ENCODE data around the gene BPIFA3.

Gene BPIFA3

DNA sequence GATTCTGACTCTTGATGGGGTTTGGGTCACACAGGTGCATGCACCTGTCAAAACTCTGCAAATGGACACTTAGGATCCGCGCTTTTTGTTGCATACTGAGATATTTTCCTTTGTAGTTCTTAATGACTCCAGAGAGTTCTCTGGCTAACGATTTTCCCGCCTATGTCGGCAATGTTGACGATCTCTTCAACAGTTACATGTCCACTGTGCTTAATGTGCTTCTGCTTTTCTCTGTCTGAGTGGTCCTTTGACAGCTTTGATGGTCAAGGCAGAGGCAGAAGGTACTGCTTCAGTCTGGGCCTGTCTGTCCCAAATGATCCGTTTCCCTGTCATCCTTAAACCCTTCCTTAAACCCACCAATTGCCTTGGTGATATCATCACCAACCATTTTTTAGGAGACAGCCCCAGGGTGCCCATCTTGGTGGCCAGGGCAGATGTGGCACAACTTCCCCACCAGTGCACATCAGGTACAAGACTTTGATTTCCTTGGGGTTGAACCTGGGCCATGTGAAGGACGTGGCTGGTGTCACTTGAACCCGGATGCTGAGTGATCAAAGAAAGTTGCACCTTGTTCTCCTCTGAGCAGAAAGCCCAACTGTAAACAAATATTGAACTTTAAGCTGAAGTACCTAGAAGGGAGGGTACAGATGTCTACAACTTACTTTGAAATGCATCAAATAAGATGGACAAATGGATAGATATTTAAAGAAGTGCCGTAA lies 55.2 kb downstream of the BPIFA3 start:
- no peaks in the 10 kb centered on the region for H3K36me3 ChIP-seq (ENCODE audit: control insufficient read depth in 2 of 2, insufficient read depth in 1 of 2, low read length in 2 of 2)
- no peak overlapping the region for H3K4me3 ChIP-seq (ENCODE audit: low read depth, low read length)
- no peaks in the 10 kb centered on the region for H3K4me1 ChIP-seq (ENCODE audit: control insufficient read depth, insufficient read depth, low read length)
- CTCF ChIA-PET: interaction anchor here (1.2 to 3.1 kb wide), 2 partner anchors 10 to 20 kb away, joined by 3 to 12 read pairs; no protein-coding TSS in a partner anchor
- TF ChIP-seq ZNF140 (tag by site-specific recombination; IDR thresholded peaks at IDR 0.05): no peak
- TF ChIP-seq ZBTB17 (tag by site-specific recombination; IDR thresholded peaks at IDR 0.05): 0 out of 2 replicates have a peak, but pooled peaks have one; percentile 5
- H3K27ac ChIP-seq (ENCODE audit: extremely low read depth, low read depth, low read length): no peak overlapping the region
- POLR2A ChIA-PET: no interaction called here
- no peaks in the 10 kb centered on the region for H3K9me3 ChIP-seq (ENCODE audit: control insufficient read depth, insufficient read depth, low read depth, low read length)

GRCh38 chr20:33273117-33273851 lies 56.1 kb downstream of the BPIFA3 start:
- TF ChIP-seq ZIC2 (tag by site-specific recombination; IDR thresholded peaks at IDR 0.05) (peak; percentile 28; the same call in 1 of the 2 replicates), GLIS1 (tag by site-specific recombination; IDR thresholded peaks at IDR 0.05) (peak; percentile 86)
- TF ChIP-seq, protein P1, sequence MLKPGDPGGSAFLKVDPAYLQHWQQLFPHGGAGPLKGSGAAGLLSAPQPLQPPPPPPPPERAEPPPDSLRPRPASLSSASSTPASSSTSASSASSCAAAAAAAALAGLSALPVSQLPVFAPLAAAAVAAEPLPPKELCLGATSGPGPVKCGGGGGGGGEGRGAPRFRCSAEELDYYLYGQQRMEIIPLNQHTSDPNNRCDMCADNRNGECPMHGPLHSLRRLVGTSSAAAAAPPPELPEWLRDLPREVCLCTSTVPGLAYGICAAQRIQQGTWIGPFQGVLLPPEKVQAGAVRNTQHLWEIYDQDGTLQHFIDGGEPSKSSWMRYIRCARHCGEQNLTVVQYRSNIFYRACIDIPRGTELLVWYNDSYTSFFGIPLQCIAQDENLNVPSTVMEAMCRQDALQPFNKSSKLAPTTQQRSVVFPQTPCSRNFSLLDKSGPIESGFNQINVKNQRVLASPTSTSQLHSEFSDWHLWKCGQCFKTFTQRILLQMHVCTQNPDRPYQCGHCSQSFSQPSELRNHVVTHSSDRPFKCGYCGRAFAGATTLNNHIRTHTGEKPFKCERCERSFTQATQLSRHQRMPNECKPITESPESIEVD (tag by site-specific recombination; IDR thresholded peaks at IDR 0.05): no peak
- no peaks in the 10 kb centered on the region for H3K36me3 ChIP-seq (ENCODE audit: control insufficient read depth in 2 of 2, insufficient read depth in 1 of 2, low read length in 2 of 2)
- ChIA-PET POLR2A (no interaction called here), CTCF (interaction anchor here (3.1 kb wide), 1 partner anchor 11 kb away, joined by 12 read pairs; no protein-coding TSS in a partner anchor)
- H3K4me1 ChIP-seq (ENCODE audit: control insufficient read depth, insufficient read depth, low read length): no peaks in the 10 kb centered on the region
- H3K9me3 ChIP-seq (ENCODE audit: control insufficient read depth, insufficient read depth, low read depth, low read length): no peaks in the 10 kb centered on the region
- no peak overlapping the region for H3K4me3 ChIP-seq (ENCODE audit: low read depth, low read length)
- no peak overlapping the region for H3K27ac ChIP-seq (ENCODE audit: extremely low read depth, low read depth, low read length)

- Histone ChIP-seq H3K27ac (ENCODE audit: extremely low read depth, low read depth, low read length) (no peak overlapping the region), H3K36me3 (ENCODE audit: control insufficient read depth in 2 of 2, insufficient read depth in 1 of 2, low read length in 2 of 2) (no peaks in the 10 kb centered on the region), H3K4me3 (ENCODE audit: low read depth, low read length) (no peak overlapping the region), H3K4me1 (ENCODE audit: control insufficient read depth, insufficient read depth, low read length) (no peaks in the 10 kb centered on the region), H3K9me3 (ENCODE audit: control insufficient read depth, insufficient read depth, low read depth, low read length) (no peaks in the 10 kb centered on the region)
- ChIA-PET CTCF (interaction anchor here (1.9 kb wide), 1 partner anchor 13 kb away, joined by 6 read pairs; no protein-coding TSS in a partner anchor), POLR2A (no interaction called here)
- TF ChIP-seq RBAK (tag by site-specific recombination; IDR thresholded peaks at IDR 0.05) (no peak), GLIS2 (tag by site-specific recombination; IDR thresholded peaks at IDR 0.05) (no peak), ZNF214 (tag by site-specific recombination; IDR thresholded peaks at IDR 0.05; ENCODE audit: borderline replicate concordance) (no peak), ZNF175 (tag by site-specific recombination; IDR thresholded peaks at IDR 0.05) (no peak), FEZF1 (tag by site-specific recombination; IDR thresholded peaks at IDR 0.05) (no peak), ZNF777 (tag by site-specific recombination; IDR thresholded peaks at IDR 0.05; ENCODE audit: borderline replicate concordance) (no peak), ZBTB8A (tag by site-specific recombination; IDR thresholded peaks at IDR 0.05) (no peak), IKZF3 (tag by site-specific recombination; IDR thresholded peaks at IDR 0.05) (no peak), KLF7 (tag by site-specific recombination; IDR thresholded peaks at IDR 0.05; ENCODE audit: borderline replicate concordance) (no peak), ZNF280C (tag by site-specific recombination; IDR thresholded peaks at IDR 0.05) (no peak), SETDB1 (IDR thresholded peaks at IDR 0.05; ENCODE audit: insufficient read length, low read length) (no peak), KLF16 (tag by site-specific recombination; IDR thresholded peaks at IDR 0.05) (no peak), ZNF549 (tag by site-specific recombination; IDR thresholded peaks at IDR 0.05) (no peak), ZNF311 (tag by site-specific recombination; IDR thresholded peaks at IDR 0.05; ENCODE audit: borderline replicate concordance) (no peak), ZNF521 (tag by site-specific recombination; IDR thresholded peaks at IDR 0.05) (no peak)
- TF ChIP-seq, protein P2, sequence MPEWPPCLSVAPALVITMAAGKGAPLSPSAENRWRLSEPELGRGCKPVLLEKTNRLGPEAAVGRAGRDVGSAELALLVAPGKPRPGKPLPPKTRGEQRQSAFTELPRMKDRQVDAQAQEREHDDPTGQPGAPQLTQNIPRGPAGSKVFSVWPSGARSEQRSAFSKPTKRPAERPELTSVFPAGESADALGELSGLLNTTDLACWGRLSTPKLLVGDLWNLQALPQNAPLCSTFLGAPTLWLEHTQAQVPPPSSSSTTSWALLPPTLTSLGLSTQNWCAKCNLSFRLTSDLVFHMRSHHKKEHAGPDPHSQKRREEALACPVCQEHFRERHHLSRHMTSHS (tag by site-specific recombination; IDR thresholded peaks at IDR 0.05): no peak
- TF ChIP-seq, protein P3, sequence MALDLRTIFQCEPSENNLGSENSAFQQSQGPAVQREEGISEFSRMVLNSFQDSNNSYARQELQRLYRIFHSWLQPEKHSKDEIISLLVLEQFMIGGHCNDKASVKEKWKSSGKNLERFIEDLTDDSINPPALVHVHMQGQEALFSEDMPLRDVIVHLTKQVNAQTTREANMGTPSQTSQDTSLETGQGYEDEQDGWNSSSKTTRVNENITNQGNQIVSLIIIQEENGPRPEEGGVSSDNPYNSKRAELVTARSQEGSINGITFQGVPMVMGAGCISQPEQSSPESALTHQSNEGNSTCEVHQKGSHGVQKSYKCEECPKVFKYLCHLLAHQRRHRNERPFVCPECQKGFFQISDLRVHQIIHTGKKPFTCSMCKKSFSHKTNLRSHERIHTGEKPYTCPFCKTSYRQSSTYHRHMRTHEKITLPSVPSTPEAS (tag by site-specific recombination; IDR thresholded peaks at IDR 0.05): no peak
- TF ChIP-seq, protein P4, sequence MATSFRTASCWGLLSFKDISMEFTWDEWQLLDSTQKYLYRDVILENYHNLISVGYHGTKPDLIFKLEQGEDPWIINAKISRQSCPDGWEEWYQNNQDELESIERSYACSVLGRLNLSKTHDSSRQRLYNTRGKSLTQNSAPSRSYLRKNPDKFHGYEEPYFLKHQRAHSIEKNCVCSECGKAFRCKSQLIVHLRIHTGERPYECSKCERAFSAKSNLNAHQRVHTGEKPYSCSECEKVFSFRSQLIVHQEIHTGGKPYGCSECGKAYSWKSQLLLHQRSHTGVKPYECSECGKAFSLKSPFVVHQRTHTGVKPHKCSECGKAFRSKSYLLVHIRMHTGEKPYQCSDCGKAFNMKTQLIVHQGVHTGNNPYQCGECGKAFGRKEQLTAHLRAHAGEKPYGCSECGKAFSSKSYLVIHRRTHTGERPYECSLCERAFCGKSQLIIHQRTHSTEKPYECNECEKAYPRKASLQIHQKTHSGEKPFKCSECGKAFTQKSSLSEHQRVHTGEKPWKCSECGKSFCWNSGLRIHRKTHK (tag by site-specific recombination; IDR thresholded peaks at IDR 0.05): no peak
Observed at GRCh38 chr20:33275215-33275614, 58.1 kb downstream of the BPIFA3 start.
